Germinal center (tissue), 1 donor: ENCODE measurements around the gene RPN1.

Experiments used
- DNase-seq: peaks from one replicate; pipeline ENCODE4 v3.0.0; 2012; ENCODE audit warnings: mixed read lengths, low spot score

The RPN1 gene

DNA sequence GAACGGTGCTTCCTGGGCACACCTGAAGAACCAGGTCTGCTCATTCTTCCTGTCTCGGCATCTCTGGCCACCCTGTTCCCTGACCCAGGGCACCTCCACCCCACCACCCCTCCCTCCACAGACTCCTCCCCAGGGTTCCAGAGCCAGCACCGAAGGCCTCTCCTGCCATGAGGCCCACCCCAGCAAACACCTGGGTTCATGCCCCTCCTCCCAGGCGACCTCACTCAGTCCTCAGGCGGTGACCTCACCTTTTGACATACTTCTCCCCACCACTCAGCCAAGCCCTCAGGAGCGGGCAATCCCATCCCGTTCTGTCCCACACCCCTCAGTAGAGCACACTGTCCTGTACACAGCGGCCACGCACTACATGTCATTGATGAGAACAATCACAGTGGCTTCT is 72.3 kb downstream of the RPN1 start:
- DNase-seq: no peak

DNA sequence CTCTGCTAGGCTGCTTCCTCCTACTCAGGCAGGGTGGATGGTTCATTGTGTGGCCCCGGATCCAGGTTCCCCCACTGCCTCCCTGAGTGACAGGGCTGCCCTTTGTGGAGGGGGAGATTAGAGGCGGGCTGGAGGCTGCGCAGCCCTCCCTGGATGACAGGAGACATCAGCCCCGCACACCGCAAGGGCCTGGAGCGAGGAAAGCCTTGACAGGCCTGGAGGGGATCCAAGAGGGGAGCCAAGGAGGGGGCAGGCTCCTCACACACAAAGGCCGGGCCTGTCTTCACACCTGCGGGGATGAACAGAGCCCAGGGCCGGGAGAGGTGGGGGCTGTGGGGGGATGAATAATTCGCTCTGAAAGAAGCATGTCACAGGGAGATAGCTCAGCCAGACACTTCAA is 72.9 kb downstream of the RPN1 start:
- no peak for DNase-seq

DNA sequence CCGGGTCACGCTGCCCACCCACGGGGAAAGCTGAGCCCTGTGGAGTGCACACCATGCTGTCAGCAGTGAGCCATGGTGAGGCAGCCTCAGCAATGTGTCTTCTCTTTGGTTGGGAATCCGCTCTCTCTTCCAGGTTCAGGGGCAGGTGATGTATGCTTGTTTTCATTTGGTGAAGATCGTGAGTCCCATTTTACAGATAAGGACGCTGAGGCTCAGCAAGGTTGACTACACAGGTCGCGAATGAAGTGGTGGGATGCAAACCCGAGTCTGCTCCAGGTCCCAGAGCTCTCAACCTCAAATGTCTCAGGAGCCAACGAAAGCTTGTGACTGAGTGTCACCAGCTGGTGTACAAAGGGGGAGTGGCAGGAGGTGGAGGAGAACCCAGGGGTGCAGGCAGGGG is 74.3 kb downstream of the RPN1 start:
- no peak for DNase-seq

DNA sequence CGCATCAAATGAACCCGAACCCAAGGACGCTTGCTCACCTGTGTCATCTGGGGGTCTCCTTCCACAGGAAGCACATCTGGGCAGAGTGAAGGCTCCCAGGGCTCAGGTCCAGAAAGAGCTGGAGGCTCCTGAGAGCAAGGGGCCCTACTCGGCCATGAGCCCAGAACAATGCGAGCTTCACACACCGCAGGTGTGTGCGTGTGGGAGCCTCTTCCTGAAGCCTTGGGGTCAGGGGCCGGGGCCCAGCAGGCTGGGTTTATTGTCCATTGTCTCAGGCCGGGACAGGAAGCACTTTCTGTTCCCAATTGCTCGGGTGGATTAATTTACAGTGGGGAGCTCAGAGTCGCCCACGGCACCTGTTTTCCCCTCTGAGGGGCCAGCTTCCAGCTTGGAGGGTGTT is 74.8 kb downstream of the RPN1 start:
- DNase-seq: no peak

DNA sequence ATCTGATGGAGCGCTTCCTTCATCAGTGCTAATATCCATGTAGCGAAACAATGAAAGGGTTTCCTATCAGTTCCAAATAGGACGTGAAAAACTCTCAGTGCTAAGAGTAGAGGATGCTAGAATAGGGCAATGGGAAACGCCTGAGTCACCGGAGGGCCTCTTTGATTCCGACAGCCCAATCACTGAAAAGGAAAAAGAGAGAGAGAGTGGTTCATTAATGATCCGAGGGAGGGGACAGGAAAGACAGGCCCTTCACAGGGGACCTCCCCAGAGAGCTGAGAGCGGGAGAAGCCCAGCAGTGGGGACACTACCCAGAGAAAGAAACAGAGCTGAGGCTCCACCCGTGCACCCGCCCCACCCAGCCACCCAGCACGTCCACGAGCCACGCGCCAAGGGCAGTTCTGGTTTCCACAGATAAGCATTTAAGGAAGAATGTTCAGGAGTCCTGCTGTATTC is 76.9 kb downstream of the RPN1 start:
- no peak for DNase-seq

DNA sequence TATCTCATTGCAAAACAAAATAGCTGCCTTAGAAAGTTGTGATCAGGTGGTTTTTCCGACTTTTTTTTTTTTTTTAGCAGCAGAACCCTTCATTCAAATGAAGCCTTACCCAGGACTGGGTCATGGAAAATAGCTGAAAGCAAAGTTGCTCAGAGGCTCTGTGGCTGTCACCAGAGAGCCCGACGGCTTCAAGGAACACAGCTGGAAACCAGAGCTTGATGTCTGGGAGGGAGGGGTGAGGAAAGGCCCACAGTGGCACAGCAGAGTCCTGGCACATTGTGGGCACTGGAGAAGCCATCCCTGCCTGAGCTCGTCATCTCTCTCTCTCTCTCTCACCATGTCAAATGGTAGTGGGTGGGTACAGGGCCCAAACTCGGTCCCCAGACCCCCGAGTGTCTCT is 77.5 kb downstream of the RPN1 start:
- DNase-seq: no peak

DNA sequence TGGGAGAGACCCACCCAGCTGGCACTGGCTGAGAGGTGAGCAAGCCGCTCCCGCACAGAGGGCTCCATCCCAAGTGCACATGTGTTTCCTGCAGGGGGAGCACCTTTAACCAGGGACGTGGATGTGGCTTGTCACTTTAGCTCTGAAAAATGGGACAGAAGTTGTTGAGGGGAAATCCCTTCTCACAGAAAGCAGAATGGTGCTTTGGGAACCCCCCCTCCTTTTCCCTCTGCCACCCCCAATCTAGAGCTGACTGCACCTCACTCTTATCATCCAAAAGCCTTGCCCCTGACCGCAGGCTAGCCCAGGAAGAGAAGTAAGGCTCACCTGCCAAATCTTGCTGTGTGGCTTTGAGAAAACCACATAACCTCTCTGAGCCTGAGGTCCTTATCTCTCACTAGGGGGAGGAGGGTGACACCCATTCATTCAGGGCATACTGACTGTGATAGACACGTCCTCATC is 77.9 kb downstream of the RPN1 start:
- peak; percentile 30 for DNase-seq

DNA sequence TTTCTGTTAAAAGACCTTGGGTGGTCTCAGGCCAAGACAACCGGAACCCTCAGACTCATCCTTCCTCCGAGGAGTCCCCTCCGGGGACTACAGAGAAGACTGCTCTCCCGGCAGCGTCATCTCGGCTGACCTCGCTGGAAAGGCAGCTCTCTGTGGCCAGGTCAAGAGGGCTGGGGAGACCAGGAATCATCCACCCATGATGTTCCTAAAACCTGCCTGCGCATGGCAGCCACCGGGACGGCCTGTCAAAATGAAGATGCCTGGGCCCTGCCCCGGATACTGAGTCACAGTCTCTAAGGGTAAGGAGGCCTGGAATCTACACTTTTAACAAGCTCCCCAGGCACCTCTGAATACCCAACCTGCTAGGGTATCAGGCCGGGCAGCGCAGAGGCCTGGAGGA is 78.6 kb downstream of the RPN1 start:
- DNase-seq: no peak
